Gastroesophageal sphincter (tissue), 4 donors: ENCODE measurements around the gene SSH2. TPM values are rescaled to one million over a fixed set of nuclear protein-coding genes. Genes with fewer than 3 reads are reported as not detected.

Experiments
- ATAC-seq: fragments of 150-250 bp; one replicate; pipeline ENCODE4 v1.9.1; 2016; ENCODE audit warnings: mild to moderate bottlenecking, moderate library complexity
- H3K27ac ChIP-seq, 4 donors: fragments of 200-600 bp; sonication (generic) in 3 of 4; 1 replicate in 3 of 4; 2 replicates in 1 of 4; pipeline ENCODE4 v1.5.1; 2016 to 2019
- H3K27me3 ChIP-seq: fragments of 200-600 bp; sonication (generic); one replicate; pipeline ENCODE4 v1.5.1; 2019
- H3K36me3 ChIP-seq, 2 donors: fragments of 200-600 bp; sonication (generic); one replicate each; pipeline ENCODE4 v1.5.1; 2019; ENCODE audit warnings: control low read depth in 1 of 2
- H3K4me1 ChIP-seq, 3 donors: fragments of 200-600 bp; sonication (generic); 1 replicate in 2 of 3; 2 replicates in 1 of 3; pipeline ENCODE4 v1.5.1; 2016 to 2019; ENCODE audit warnings: control low read depth in 2 of 3
- H3K4me3 ChIP-seq, 2 donors: fragments of 200-600 bp; sonication (generic); one replicate each; pipeline ENCODE4 v1.5.1; 2019; ENCODE audit warnings: mild to moderate bottlenecking in 1 of 2, moderate library complexity in 1 of 2
- H3K9me3 ChIP-seq, 3 donors: fragments of 200-600 bp; sonication (generic); one replicate each; pipeline ENCODE4 v1.5.1; 2017 to 2019; ENCODE audit warnings: control low read depth in 2 of 3
- CTCF ChIP-seq, 4 experiments: fragments of 200-600 bp in 2 of 4; fragments of 450-650 bp in 2 of 4; sonication (generic) in 1 of 4; IDR thresholded peaks; one replicate each; pipeline ENCODE4 v1.5.1; 2017 to 2019; ENCODE audit warnings: antibody characterized with exemption in 4 of 4, mild to moderate bottlenecking in 2 of 4, moderate library complexity in 2 of 4
- EP300 ChIP-seq: sonication (generic); formaldehyde crosslinking; IDR thresholded peaks from one replicate; pipeline ENCODE4 v1.6.1; 2017; ENCODE audit warnings: antibody characterized with exemption, mild to moderate bottlenecking
- POLR2A ChIP-seq, 2 donors: fragments of 450-650 bp; IDR thresholded peaks; one replicate each; pipeline ENCODE4 v1.6.1; 2017; ENCODE audit warnings: antibody characterized with exemption in 2 of 2, mild to moderate bottlenecking in 2 of 2, moderate library complexity in 1 of 2
- POLR2AphosphoS5 ChIP-seq: sonication (generic); formaldehyde crosslinking; IDR thresholded peaks from one replicate; pipeline ENCODE4 v1.6.1; 2017; ENCODE audit warnings: antibody characterized with exemption
- WGBS, 2 donors: methylation state at CpG; one replicate each; pipeline ENCODE4 v1.1.5; 2018; ENCODE audit warnings: low coverage in 1 of 2; 5-methylcytosine and 5-hydroxymethylcytosine counted together
- total RNA-seq, 4 donors: library from RNA; depleted of rRNA; stranded (reverse); fragments of >200 nt; gene quantifications; one replicate each; pipeline ENCODE4 v1.1.0, GENCODE V29; 2016

SSH2 gene
- total RNA-seq, 4 donors from 2014 or later, result 16.0 to 39.7 (median 24.9) TPM

- WGBS, 2 donors, result 84 to 90% methylated on average over 5 to 10 of the region's 10 CpGs
- no peak for ATAC-seq
- Histone ChIP-seq H3K4me1 (peaks cover 0 to 7% (median 0%) of the 10 kb centered on the region in 3 donors), H3K9me3 (no peaks in the 10 kb centered on the region), H3K27me3 (no peaks in the 10 kb centered on the region), H3K27ac (peak overlapping the region in 1 of 4 donors; percentile 16), H3K4me3 (no peak overlapping the region), H3K36me3 (no peaks in the 10 kb centered on the region)
- TF ChIP-seq POLR2A (IDR thresholded peaks at IDR 0.05) (no peak), CTCF (IDR thresholded peaks at IDR 0.05) (no peak), POLR2AphosphoS5 (no peak)
These were observed 94.3 kb downstream of the SSH2 start for GRCh38 chr17:29835435-29836351.

- no peak overlapping the region for H3K4me3 ChIP-seq
- no peaks in the 10 kb centered on the region for H3K9me3 ChIP-seq
- ATAC-seq, result no peak
- TF ChIP-seq CTCF (IDR thresholded peaks at IDR 0.05) (no peak), EP300 (no peak), POLR2AphosphoS5 (no peak), POLR2A (IDR thresholded peaks at IDR 0.05) (no peak)
- H3K27me3 ChIP-seq, result no peaks in the 10 kb centered on the region
- 92% methylated on average over 1 of the region's 1 CpG; no CpG with 5 or more reads in 1 of the 2 donors for whole genome bisulfite sequencing, 2 donors
- peaks cover 0 to 7% (median 0%) of the 10 kb centered on the region in 3 donors for H3K4me1 ChIP-seq
- H3K36me3 ChIP-seq, result no peaks in the 10 kb centered on the region
- H3K27ac ChIP-seq, result no peak overlapping the region
These were observed 96.2 kb downstream of the SSH2 start for GRCh38 chr17:29833801-29834200.

- no peak for TF ChIP-seq POLR2A (IDR thresholded peaks at IDR 0.05)
- no peak for TF ChIP-seq POLR2AphosphoS5
- TF ChIP-seq CTCF (IDR thresholded peaks at IDR 0.05), result no peak
- TF ChIP-seq EP300, result no peak
- H3K27me3 ChIP-seq, result no peaks in the 10 kb centered on the region
- H3K4me1 ChIP-seq, result no peaks in the 10 kb centered on the region
- H3K4me3 ChIP-seq, result no peak overlapping the region
- 75 to 90% methylated on average over 3 of the region's 3 CpGs for WGBS, 2 donors
- H3K27ac ChIP-seq, result no peak overlapping the region
- no peaks in the 10 kb centered on the region for H3K36me3 ChIP-seq
- H3K9me3 ChIP-seq, result no peaks in the 10 kb centered on the region
- ATAC-seq, result no peak
These were observed 101.2 kb downstream of the SSH2 start for GRCh38 chr17:29828676-29829284.

- Histone ChIP-seq H3K36me3 (no peaks in the 10 kb centered on the region), H3K27me3 (no peaks in the 10 kb centered on the region), H3K4me3 (no peak overlapping the region), H3K4me1 (no peaks in the 10 kb centered on the region), H3K9me3 (no peaks in the 10 kb centered on the region), H3K27ac (no peak overlapping the region)
- no peak for TF ChIP-seq CTCF (IDR thresholded peaks at IDR 0.05)
- TF ChIP-seq POLR2A (IDR thresholded peaks at IDR 0.05), result no peak
- TF ChIP-seq POLR2AphosphoS5, result no peak
- no peak for TF ChIP-seq EP300
- ATAC-seq, result no peak
These were observed 102.8 kb downstream of the SSH2 start for GRCh38 chr17:29827179-29827578.
